Measurements from ENCODE around the gene OR2S2.
"Not testable (repeated sequence)": the region's sequence is repeated elsewhere in the genome, so short reads cannot be mapped to it uniquely, and the experiment has no call there.

The OR2S2 gene, protein sequence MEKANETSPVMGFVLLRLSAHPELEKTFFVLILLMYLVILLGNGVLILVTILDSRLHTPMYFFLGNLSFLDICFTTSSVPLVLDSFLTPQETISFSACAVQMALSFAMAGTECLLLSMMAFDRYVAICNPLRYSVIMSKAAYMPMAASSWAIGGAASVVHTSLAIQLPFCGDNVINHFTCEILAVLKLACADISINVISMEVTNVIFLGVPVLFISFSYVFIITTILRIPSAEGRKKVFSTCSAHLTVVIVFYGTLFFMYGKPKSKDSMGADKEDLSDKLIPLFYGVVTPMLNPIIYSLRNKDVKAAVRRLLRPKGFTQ

DNA sequence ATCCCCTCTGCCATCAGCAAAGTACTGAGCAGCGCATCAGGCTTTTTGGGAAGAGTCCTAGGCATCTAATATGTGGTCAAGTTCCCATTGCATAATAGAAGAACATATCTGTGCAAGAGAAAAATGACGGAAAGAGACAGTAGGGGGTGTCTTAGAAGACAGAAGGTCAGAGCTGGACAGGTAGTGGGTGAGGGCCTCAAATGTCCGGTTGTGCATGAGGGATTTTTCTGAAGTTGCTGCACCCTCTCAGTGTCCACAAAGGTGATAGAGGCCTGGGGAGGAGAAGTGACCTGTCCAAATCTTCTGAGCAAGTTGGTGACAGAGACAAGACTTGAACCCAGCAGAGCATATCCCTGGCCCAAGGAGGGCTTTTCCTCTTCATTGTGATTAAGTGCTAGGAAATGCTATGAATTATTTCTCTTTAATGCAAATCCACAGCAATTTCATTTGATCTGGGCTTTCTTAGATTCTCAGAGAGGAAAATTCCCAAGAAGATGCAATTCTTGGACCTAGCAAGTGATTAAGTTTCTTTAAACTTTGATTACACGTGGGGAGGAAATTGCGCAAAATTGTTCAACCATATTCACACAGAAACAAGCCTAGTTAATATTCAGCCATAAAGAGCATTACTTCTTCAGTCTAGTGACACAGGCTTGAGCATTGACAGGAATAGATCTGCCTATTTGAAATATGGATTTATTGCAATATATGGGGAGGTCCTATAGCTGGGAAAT, at the start of gene OR2S2:
Gene OR2S2 (minus strand): TSS at position 51 of the 734 bp plus-strand sequence. CDS start 56 bp downstream, outside the sequence.
- no peak within 1 kb of the TSS for H3K4me3 ChIP-seq (replicated peaks; ENCODE audit: low read depth, low read length)
- peak; percentile 37 for DNase-seq (ENCODE audit: low read depth)
- TF ChIP-seq, protein P1, sequence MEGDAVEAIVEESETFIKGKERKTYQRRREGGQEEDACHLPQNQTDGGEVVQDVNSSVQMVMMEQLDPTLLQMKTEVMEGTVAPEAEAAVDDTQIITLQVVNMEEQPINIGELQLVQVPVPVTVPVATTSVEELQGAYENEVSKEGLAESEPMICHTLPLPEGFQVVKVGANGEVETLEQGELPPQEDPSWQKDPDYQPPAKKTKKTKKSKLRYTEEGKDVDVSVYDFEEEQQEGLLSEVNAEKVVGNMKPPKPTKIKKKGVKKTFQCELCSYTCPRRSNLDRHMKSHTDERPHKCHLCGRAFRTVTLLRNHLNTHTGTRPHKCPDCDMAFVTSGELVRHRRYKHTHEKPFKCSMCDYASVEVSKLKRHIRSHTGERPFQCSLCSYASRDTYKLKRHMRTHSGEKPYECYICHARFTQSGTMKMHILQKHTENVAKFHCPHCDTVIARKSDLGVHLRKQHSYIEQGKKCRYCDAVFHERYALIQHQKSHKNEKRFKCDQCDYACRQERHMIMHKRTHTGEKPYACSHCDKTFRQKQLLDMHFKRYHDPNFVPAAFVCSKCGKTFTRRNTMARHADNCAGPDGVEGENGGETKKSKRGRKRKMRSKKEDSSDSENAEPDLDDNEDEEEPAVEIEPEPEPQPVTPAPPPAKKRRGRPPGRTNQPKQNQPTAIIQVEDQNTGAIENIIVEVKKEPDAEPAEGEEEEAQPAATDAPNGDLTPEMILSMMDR (IDR thresholded peaks at IDR 0.05; ENCODE audit: low read length, missing control alignments), result no peak

DNA sequence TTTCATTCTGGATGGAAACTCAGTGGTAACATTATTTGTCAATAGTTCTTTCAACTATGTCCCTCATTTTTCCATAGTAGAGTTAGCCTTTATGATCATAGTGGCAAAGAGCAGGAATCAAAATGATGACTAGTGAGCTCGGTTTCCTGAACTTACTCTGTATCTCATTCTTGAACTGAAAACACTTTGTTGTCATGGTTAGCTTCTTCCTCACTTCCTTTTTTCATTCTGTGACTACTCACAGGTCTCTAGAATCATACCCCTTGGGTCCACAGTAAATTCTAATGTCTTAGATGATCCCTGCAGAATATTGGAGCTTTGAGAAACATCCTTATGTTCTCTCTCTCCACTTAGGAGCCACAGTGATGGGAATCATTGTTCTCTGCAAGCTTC, 49.4 kb upstream of the OR2S2 start:
- no peak overlapping the region for H3K4me3 ChIP-seq (replicated peaks; ENCODE audit: low read depth, low read length)
- TF ChIP-seq, protein P1 (IDR thresholded peaks at IDR 0.05; ENCODE audit: low read length, missing control alignments), result no peak
- no peak for DNase-seq (ENCODE audit: low read depth)

DNA sequence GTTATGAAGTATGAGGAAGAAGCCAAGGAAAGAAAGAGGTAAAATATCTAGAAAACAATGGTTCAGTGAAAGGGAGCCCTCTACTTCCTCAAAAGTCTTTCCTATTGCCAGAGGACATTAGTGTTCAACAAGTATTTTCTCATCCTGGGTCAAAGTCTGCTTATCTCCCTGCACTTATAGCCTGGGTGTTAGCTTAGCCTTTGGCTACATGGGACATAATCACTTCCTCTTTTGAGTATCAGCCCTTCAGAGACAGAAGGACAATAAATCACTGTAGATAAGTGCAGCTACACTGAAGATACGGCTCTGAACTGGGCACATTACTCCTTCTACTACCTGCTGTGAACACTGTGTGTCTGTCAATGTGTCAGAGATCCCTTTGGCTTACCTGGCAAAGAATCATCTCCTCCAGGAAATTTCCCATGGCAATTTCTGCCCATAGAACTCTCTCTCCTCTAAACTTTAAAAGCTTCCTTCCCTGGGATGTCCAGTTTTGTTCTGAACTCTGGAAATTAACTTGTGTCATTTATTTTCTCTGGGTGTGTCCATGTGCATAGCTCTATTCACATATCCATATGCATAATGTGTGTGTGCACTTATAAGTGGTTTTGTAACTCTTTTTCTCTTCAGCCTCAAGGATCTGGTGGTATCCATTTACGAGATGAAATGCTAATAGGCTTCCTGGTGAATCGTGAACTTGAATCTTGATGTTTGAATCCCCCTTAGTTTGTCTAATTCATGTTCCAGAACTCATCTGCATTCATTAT, 48.8 kb upstream of the OR2S2 start:
- no peak overlapping the region for H3K4me3 ChIP-seq (replicated peaks; ENCODE audit: low read depth, low read length)
- TF ChIP-seq, protein P1 (IDR thresholded peaks at IDR 0.05; ENCODE audit: low read length, missing control alignments), result no peak
- no peak for DNase-seq (ENCODE audit: low read depth)

DNA sequence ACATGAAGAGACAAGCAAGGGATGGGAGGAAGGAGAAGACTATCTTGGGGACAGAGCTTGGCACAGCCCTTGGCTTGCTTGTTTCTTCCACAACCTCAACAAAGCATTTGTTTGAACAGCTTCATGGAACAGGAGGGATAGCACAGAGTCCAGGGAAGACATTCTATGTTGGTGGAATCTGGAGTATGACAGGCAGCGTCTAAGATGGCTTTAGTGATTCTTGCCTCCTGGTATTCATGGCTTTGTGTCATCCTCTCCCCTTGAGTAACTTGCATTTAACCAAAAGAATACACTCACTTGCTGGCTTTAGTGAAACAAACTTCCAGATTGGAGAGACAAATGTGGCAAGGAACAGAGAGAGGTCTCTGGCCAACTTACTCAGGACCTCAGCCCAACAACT, 47.9 kb upstream of the OR2S2 start:
- H3K4me3 ChIP-seq (replicated peaks; ENCODE audit: low read depth, low read length), result no peak overlapping the region
- TF ChIP-seq, protein P1 (IDR thresholded peaks at IDR 0.05; ENCODE audit: low read length, missing control alignments), result no peak
- no peak for DNase-seq (ENCODE audit: low read depth)

DNA sequence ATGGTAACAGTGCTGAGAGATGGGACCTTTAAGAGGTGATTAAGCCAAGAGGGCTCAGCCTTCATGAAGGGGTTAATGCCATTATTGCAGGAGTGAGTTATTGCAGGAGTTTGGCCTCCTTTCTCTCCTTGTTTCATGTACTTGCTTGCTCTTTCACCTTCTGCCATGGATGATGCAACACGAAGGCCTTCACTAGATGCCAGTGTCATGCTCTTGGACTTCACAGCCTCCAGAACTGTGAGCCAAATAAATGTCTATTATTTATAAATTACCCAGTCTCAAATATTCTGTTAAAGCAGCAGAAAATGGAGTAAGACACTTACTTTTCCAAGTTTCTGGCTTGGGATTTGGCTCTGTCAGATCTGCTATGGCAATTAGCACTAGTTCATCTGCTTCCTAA, 40.4 kb upstream of the OR2S2 start:
- TF ChIP-seq, protein P1 (IDR thresholded peaks at IDR 0.05; ENCODE audit: low read length, missing control alignments), result no peak

DNA sequence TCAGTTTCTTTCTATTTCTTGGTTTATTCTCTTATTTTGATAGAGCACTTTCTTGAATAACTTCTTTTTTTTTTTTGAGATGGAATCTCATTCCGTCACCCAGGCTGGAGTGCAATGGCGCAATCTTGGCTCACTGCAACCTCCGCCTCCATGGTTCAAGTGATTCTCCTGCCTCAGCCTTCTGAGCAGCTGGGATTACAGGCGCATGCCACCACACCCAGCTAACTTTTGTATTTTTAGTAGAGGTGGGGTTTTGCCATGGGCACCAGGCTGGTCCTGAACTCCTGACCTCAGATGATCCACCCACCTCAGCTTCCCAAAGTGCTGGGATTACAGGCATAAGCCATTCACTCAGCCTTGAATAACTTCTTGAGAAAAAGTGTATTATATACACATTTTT, 39.1 kb upstream of the OR2S2 start:
- DNase-seq (ENCODE audit: low read depth); H3K4me3 ChIP-seq (replicated peaks; ENCODE audit: low read depth, low read length): not testable (repeated sequence)

More for the DNA sequence above, 40.4 kb upstream of the OR2S2 start:
- DNase-seq (ENCODE audit: low read depth), result no peak
- H3K4me3 ChIP-seq (replicated peaks; ENCODE audit: low read depth, low read length), result no peak overlapping the region

DNA sequence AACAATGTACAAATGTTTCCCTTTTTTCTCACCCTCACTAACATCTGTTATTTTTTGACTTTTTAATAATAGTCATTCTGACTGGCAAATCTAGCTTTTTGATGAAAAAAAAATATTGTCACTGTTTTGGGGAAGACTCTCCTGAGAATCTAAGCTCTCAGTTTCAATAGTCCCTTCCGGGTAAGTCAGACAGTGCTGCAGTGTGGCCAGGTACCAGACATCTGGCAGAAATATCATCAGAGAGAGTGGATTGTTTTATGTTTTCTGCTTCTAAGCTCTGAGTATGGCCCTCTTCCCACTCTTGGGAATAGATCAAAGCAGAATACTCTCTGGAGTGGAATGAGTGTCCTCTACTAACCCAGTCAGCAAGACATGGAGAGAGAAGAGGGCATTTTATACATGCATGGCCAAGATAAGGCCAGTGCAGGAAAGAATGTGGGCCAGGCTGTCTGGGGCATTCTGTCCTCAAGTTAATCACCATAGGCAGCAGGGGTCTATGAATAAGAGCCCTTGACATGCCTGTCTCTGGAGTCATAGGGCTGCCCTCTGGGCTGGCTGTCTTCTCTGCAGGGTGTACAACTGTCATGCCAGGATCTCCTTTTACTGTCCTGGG, 38.5 kb upstream of the OR2S2 start:
- DNase-seq (ENCODE audit: low read depth), result peak; percentile 16
- H3K4me3 ChIP-seq (replicated peaks; ENCODE audit: low read depth, low read length), result no peak overlapping the region
- TF ChIP-seq, protein P1 (IDR thresholded peaks at IDR 0.05; ENCODE audit: low read length, missing control alignments), result no peak

Data from fibroblast of pulmonary artery (primary cell).